HG02610 (cell line): ENCODE measurements around the gene APAF1.
"Not testable (repeated sequence)": the region's sequence is repeated elsewhere in the genome, so short reads cannot be mapped to it uniquely, and the experiment has no call there.

Experiments
- ATAC-seq: cut with Tn5 transposase; IDR thresholded peaks from one replicate; pipeline ENCODE4 v1.9.1; 2021; ENCODE audit warnings: mild to moderate bottlenecking, moderate library complexity; ENCODE audit not compliant: unreplicated experiment

The APAF1 gene

GRCh38 chr12:98754095-98754494 is 109.0 kb downstream of the APAF1 start:
- peak; percentile 98 for ATAC-seq

- not testable (repeated sequence) for ATAC-seq
Observed at GRCh38 chr12:98755855-98756254, 110.8 kb downstream of the APAF1 start.

DNA sequence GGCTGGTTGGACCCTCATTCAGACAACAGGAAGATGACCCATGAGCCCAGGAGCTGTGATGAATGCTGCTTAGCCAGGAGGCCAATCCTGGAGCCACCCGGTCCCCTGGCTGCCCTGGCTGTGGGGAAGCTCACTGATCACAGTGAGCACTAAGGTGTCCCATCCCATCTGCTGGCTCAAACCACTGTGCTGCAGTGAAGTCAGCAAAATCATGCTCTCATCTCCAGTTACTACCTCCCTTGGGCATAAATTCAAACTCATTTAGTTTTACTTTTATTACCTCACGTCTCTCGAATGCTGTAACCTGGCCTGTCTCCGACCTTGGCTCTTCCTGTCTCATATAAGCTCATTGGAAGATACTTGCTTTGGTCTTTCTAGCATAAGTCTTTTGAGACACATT is 112.4 kb downstream of the APAF1 start:
- no peak for ATAC-seq

- no peak for ATAC-seq
Observed at GRCh38 chr12:98758331-98758730, 113.2 kb downstream of the APAF1 start.

DNA sequence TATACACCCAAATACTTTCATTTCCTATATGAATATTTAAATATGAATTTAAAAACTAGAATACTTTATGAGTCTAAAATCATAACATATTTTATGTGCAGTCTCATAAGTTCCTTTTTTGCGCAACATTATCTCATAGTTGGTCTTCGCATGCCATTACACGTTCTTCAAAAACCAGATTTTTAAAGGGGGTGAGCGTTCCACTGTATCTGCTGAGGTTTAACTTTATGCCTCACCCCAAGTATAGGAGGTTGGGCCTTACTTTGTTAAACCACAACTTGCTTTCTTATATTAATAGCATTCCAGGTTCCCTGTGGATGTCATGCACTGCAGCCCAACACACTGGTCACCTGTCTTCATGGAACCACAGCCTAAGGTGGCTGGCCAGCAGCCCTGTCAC is 118.6 kb downstream of the APAF1 start:
- no peak for ATAC-seq

DNA sequence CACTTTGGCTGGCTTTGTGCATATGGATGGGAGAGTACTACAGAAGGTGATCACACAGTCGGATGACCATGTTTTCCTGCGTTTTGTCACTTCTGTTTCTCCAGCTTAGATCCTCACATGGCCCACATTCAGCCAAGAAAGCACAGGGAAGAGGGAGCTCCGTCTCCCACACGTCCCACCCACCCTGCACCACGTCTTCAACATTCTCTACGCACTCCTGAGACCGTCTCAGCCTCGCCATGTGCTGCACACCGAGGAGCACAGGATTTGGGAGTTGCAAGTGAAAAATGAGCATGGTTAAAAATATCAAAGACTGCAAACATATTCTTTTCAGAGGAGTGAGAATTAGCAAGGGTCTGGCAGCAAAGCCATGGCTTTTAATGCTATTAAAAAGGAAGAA is 122.2 kb downstream of the APAF1 start:
- no peak for ATAC-seq

- no peak for ATAC-seq
Observed at GRCh38 chr12:98769068-98769467, 124.0 kb downstream of the APAF1 start.

DNA sequence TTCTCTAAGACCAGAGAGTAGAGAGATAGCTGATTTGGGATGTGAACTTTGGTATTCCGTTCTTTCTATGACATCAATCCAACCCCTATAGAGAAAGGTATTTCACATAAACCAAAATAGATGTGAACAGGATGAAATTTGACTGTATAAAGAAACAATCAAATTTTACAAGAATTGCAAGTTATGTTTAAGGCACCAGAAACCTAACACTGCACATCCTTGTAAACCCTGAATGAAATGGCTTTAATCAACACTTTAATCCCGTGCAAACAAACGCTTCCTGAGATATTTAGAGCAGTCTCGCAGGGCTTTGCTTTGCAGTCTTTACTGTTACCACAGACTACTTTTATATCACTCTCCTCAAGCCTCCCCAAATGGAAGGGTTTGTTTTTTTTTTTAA is 125.1 kb downstream of the APAF1 start:
- ATAC-seq: no peak

- ATAC-seq: no peak
Observed at GRCh38 chr12:98771811-98772752, 127.0 kb downstream of the APAF1 start.

DNA sequence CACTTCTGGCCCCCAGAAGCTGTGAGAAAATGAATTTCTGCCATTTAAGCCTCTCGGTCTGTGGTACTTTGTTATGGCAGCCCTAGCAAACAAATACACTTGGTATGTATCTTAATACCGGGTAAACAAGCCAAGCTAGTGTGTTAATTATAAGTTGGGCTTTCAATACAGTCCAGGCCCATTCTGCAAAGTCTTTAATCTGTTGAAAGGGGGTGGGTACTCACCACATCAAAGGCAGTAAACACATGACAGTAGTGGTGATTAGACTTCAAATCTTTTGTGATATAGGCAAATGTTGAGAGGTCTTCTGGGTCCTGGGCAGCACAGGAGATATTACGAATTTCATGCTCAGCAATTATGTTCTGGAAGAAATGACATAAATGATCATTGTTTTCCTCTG is 127.7 kb downstream of the APAF1 start:
- ATAC-seq: no peak

DNA sequence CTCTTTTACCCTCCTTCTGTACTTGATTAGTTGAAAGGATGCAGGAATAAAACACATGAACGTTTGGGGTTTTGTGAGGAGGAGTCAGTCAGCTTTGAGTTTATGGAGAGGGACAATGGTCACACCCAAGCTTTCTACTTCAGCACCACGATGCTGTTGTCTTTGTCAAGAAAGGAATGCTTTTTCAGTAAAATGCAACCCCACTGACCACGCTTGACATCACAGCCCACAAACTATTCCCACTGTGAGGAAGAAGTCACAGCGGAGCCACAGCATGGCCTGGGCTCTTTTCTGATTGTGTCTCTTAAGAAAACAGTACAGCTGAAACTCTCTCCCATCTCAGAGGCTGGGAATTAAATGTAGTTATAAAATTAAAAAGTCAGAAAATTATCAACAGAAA is 135.2 kb downstream of the APAF1 start:
- ATAC-seq: no peak

GRCh38 chr12:98783420-98783819 is 138.3 kb downstream of the APAF1 start:
- no peak for ATAC-seq
